GM23338 (cell line): ENCODE measurements around the gene IGSF9B. TPM values are rescaled to one million over a fixed set of nuclear protein-coding genes. Genes with fewer than 3 reads are reported as not detected.

Source experiments
- ATAC-seq: fragments of 200-7000 bp; cut with Tn5 transposase; 3 replicates; pipeline ENCODE4 v1.9.1; 2020
- DNase-seq: peaks from one replicate; pipeline ENCODE4 v3.0.0-alpha.2; 2015; ENCODE audit warnings: low spot score
- H2AFZ ChIP-seq: fragments of 200-600 bp; sonication (generic); 2 replicates; pipeline ENCODE4 v1.8.0; 2016; ENCODE audit warnings: antibody characterized with exemption, mild to moderate bottlenecking, moderate library complexity
- H3F3A ChIP-seq: fragments of 200-600 bp; sonication (generic); replicated peaks from 2 replicates; pipeline ENCODE4 v1.8.0; 2017; ENCODE audit warnings: antibody characterized with exemption, mixed run types, low read depth
- H3K27ac ChIP-seq: fragments of 200-600 bp; sonication (generic); 2 replicates; pipeline ENCODE4 v1.6.1; 2016; ENCODE audit warnings: low read depth
- H3K27me3 ChIP-seq: fragments of 200-600 bp; sonication (generic); 2 replicates; pipeline ENCODE4 v1.8.0; 2016; ENCODE audit warnings: mild to moderate bottlenecking, mixed run types, moderate library complexity; ENCODE audit not compliant: insufficient read depth
- H3K36me3 ChIP-seq: fragments of 200-600 bp; sonication (generic); 2 replicates; pipeline ENCODE4 v1.8.0; 2016; ENCODE audit warnings: mild to moderate bottlenecking; ENCODE audit not compliant: insufficient read depth
- H3K4me1 ChIP-seq: fragments of 200-600 bp; sonication (generic); 2 replicates; pipeline ENCODE4 v1.8.0; 2016; ENCODE audit warnings: mild to moderate bottlenecking, moderate library complexity; ENCODE audit not compliant: insufficient read depth
- H3K4me2 ChIP-seq: fragments of 200-600 bp; sonication (generic); 2 replicates; pipeline ENCODE4 v1.7.1; 2017; ENCODE audit warnings: mixed run types
- H3K4me3 ChIP-seq: fragments of 200-600 bp; sonication (generic); 2 replicates; pipeline ENCODE4 v1.6.1; 2016; ENCODE audit warnings: mixed run types
- H3K79me2 ChIP-seq: fragments of 200-600 bp; sonication (generic); replicated peaks from 2 replicates; pipeline ENCODE4 v1.8.0; 2017; ENCODE audit warnings: mild to moderate bottlenecking; ENCODE audit not compliant: insufficient read depth
- H3K9me2 ChIP-seq: fragments of 200-600 bp; sonication (generic); 2 replicates; pipeline ENCODE4 v1.8.0; 2017; ENCODE audit not compliant: insufficient read depth
- H4K20me1 ChIP-seq: fragments of 200-600 bp; sonication (generic); replicated peaks from 2 replicates; pipeline ENCODE4 v1.8.0; 2017; ENCODE audit warnings: mild to moderate bottlenecking; ENCODE audit not compliant: insufficient read depth
- H3K27ac Mint-ChIP-seq: 2 replicates; pipeline ENCODE4 v1.8.0; 2020; ENCODE audit warnings: inconsistent platforms, mild to moderate bottlenecking, moderate library complexity, mixed read lengths
- H3K27me3 Mint-ChIP-seq: 3 replicates; pipeline ENCODE4 v1.8.0; 2022; ENCODE audit warnings: low read depth, mild to moderate bottlenecking, moderate library complexity, mixed read lengths, inconsistent platforms; ENCODE audit not compliant: insufficient read depth, poor library complexity
- H3K36me3 Mint-ChIP-seq: 3 replicates; pipeline ENCODE4 v1.8.0; 2021; ENCODE audit warnings: low read depth, mild to moderate bottlenecking, inconsistent platforms, moderate library complexity, mixed read lengths
- H3K4me1 Mint-ChIP-seq: 3 replicates; pipeline ENCODE4 v1.8.0; 2020; ENCODE audit warnings: mild to moderate bottlenecking, inconsistent platforms, mixed read lengths
- H3K4me3 Mint-ChIP-seq: 3 replicates; pipeline ENCODE4 v1.8.0; 2021; ENCODE audit warnings: moderate library complexity, mild to moderate bottlenecking, inconsistent platforms, mixed read lengths
- H3K9me3 Mint-ChIP-seq: 3 replicates; pipeline ENCODE4 v1.8.0; 2020; ENCODE audit warnings: moderate library complexity, mild to moderate bottlenecking, inconsistent platforms, mixed read lengths
- CREB1 ChIP-seq: fragments of 250-450 bp; sonication (Bioruptor Pico); IDR thresholded peaks from 2 replicates; pipeline ENCODE4 v1.5.0; 2020; ENCODE audit warnings: low read depth, mild to moderate bottlenecking, moderate library complexity
- CTCF ChIP-seq, 2 experiments: fragments of 200-600 bp in 1 of 2; sonication (generic) in 1 of 2; conservative IDR thresholded peaks; 2 replicates each; pipeline versions ENCODE4 v1.5.1 to v1.6.1; 2016 to 2017; ENCODE audit warnings: antibody characterized with exemption in 2 of 2, low read depth in 2 of 2, mild to moderate bottlenecking in 2 of 2, moderate library complexity in 1 of 2
- ETS1 ChIP-seq: IDR thresholded peaks from 2 replicates; pipeline ENCODE4 v1.6.1; 2016; ENCODE audit warnings: antibody characterized with exemption
- EZH2 ChIP-seq: fragments of 200-600 bp; sonication (generic); IDR thresholded peaks from one replicate; pipeline ENCODE4 v1.8.0; 2017; ENCODE audit warnings: antibody characterized with exemption, mild to moderate bottlenecking, low read depth; ENCODE audit not compliant: unreplicated experiment
- EZH2phosphoT487 ChIP-seq: fragments of 200-600 bp; sonication (generic); IDR thresholded peaks from one replicate; pipeline ENCODE4 v1.8.1; 2018; ENCODE audit warnings: antibody characterized with exemption; ENCODE audit not compliant: unreplicated experiment
- JUNB ChIP-seq: IDR thresholded peaks from one replicate; pipeline ENCODE4 v1.6.1; 2016; ENCODE audit warnings: antibody characterized with exemption; ENCODE audit not compliant: unreplicated experiment
- NANOG ChIP-seq: IDR thresholded peaks from 2 replicates; pipeline ENCODE4 v1.6.1; 2016; ENCODE audit warnings: antibody characterized with exemption, borderline replicate concordance
- POLR2AphosphoS5 ChIP-seq: IDR thresholded peaks from 2 replicates; pipeline ENCODE4 v1.6.1; 2016; ENCODE audit warnings: antibody characterized with exemption, low read depth
- STAT1 ChIP-seq: IDR thresholded peaks from one replicate; pipeline ENCODE4 v1.6.1; 2016; ENCODE audit warnings: antibody characterized with exemption; ENCODE audit not compliant: unreplicated experiment
- ZNF114 ChIP-seq: fragments of 250-450 bp; sonication (Bioruptor Pico); IDR thresholded peaks from 2 replicates; pipeline ENCODE4 v1.5.0; 2020; ENCODE audit warnings: mild to moderate bottlenecking, moderate library complexity
- ZNF331 ChIP-seq: fragments of 250-450 bp; sonication (Bioruptor Pico); IDR thresholded peaks from 2 replicates; pipeline ENCODE4 v1.5.0; 2020; ENCODE audit warnings: low read depth, mild to moderate bottlenecking, moderate library complexity
- polyA plus RNA-seq: library from polyadenylated mRNA; unstranded; fragments of >200 nt; fragmentation: Nextera tagmentation; extraction: Ambion mirVana; gene quantifications from 2 replicates; pipeline ENCODE4 v1.2.1, GENCODE V29; 2016
- total RNA-seq: library from RNA; depleted of rRNA; stranded (reverse); fragments of >200 nt; shearing (Covaris generic); gene quantifications from 2 replicates; pipeline ENCODE4 v1.2.3, GENCODE V29; 2014
- TF ChIP-seq, protein P1 (sequence below): IDR thresholded peaks from one replicate; pipeline ENCODE4 v1.6.1; 2018; ENCODE audit warnings: antibody characterized with exemption; ENCODE audit not compliant: unreplicated experiment
- TF ChIP-seq, protein P2 (sequence below): fragments of 250-450 bp; sonication (Bioruptor Pico); IDR thresholded peaks from 2 replicates; pipeline ENCODE4 v1.5.0; 2020; ENCODE audit warnings: mild to moderate bottlenecking, moderate library complexity

Gene IGSF9B
- total and polyA plus RNA-seq, 2 experiments from 2014 or later = 8.7 to 51.2 TPM

- Histone ChIP-seq H3K9me2 (no peaks in the 10 kb centered on the region), H3K27ac (0 out of 2 replicates have a peak overlapping the region, but pooled peaks have one; percentile 14), H3K27me3 (no peaks in the 10 kb centered on the region), H3F3A (no peaks in the 10 kb centered on the region; the same call in 1 of the 2 replicates), H4K20me1 (peaks cover 29% of the 10 kb centered on the region), H3K36me3 (0 out of 2 replicates have a peak, but pooled peaks cover 2% of the 10 kb centered on the region), H3K79me2 (peaks cover 74% of the 10 kb centered on the region), H3K4me1 (peaks cover 71% of the 10 kb centered on the region), H3K4me3 (peak overlapping the region; percentile 38; the same call in 1 of the 2 replicates), H2AFZ (no peak overlapping the region), H3K4me2 (peak overlapping the region; percentile 75)
- H3K9me3 Mint-ChIP-seq = no peaks in the 10 kb centered on the region; the same call in 2 of the 3 replicates
- peaks cover 21% of the 10 kb centered on the region for H3K27me3 Mint-ChIP-seq
- DNase-seq (no peak), ATAC-seq (no peak)
- peaks cover 78% of the 10 kb centered on the region for H3K4me1 Mint-ChIP-seq
- peak overlapping the region; percentile 45 for H3K27ac Mint-ChIP-seq
- peak overlapping the region; percentile 55 for H3K4me3 Mint-ChIP-seq
- peaks cover 9% of the 10 kb centered on the region; the same call in 2 of the 3 replicates for H3K36me3 Mint-ChIP-seq
- TF ChIP-seq EZH2phosphoT487 (no peak), JUNB (no peak), CREB1 (CRISPR knock-in tag) (no peak), ETS1 (no peak), POLR2AphosphoS5 (no peak), STAT1 (no peak), ZNF114 (CRISPR knock-in tag) (no peak), ZNF331 (no peak), CTCF (conservative IDR thresholded peaks at IDR 0.05; ENCODE audit: low read depth in 2 of 2) (no peak), EZH2 (no peak), NANOG (no peak)
- TF ChIP-seq, protein P1, sequence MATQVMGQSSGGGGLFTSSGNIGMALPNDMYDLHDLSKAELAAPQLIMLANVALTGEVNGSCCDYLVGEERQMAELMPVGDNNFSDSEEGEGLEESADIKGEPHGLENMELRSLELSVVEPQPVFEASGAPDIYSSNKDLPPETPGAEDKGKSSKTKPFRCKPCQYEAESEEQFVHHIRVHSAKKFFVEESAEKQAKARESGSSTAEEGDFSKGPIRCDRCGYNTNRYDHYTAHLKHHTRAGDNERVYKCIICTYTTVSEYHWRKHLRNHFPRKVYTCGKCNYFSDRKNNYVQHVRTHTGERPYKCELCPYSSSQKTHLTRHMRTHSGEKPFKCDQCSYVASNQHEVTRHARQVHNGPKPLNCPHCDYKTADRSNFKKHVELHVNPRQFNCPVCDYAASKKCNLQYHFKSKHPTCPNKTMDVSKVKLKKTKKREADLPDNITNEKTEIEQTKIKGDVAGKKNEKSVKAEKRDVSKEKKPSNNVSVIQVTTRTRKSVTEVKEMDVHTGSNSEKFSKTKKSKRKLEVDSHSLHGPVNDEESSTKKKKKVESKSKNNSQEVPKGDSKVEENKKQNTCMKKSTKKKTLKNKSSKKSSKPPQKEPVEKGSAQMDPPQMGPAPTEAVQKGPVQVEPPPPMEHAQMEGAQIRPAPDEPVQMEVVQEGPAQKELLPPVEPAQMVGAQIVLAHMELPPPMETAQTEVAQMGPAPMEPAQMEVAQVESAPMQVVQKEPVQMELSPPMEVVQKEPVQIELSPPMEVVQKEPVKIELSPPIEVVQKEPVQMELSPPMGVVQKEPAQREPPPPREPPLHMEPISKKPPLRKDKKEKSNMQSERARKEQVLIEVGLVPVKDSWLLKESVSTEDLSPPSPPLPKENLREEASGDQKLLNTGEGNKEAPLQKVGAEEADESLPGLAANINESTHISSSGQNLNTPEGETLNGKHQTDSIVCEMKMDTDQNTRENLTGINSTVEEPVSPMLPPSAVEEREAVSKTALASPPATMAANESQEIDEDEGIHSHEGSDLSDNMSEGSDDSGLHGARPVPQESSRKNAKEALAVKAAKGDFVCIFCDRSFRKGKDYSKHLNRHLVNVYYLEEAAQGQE = no peak
- TF ChIP-seq, protein P2, sequence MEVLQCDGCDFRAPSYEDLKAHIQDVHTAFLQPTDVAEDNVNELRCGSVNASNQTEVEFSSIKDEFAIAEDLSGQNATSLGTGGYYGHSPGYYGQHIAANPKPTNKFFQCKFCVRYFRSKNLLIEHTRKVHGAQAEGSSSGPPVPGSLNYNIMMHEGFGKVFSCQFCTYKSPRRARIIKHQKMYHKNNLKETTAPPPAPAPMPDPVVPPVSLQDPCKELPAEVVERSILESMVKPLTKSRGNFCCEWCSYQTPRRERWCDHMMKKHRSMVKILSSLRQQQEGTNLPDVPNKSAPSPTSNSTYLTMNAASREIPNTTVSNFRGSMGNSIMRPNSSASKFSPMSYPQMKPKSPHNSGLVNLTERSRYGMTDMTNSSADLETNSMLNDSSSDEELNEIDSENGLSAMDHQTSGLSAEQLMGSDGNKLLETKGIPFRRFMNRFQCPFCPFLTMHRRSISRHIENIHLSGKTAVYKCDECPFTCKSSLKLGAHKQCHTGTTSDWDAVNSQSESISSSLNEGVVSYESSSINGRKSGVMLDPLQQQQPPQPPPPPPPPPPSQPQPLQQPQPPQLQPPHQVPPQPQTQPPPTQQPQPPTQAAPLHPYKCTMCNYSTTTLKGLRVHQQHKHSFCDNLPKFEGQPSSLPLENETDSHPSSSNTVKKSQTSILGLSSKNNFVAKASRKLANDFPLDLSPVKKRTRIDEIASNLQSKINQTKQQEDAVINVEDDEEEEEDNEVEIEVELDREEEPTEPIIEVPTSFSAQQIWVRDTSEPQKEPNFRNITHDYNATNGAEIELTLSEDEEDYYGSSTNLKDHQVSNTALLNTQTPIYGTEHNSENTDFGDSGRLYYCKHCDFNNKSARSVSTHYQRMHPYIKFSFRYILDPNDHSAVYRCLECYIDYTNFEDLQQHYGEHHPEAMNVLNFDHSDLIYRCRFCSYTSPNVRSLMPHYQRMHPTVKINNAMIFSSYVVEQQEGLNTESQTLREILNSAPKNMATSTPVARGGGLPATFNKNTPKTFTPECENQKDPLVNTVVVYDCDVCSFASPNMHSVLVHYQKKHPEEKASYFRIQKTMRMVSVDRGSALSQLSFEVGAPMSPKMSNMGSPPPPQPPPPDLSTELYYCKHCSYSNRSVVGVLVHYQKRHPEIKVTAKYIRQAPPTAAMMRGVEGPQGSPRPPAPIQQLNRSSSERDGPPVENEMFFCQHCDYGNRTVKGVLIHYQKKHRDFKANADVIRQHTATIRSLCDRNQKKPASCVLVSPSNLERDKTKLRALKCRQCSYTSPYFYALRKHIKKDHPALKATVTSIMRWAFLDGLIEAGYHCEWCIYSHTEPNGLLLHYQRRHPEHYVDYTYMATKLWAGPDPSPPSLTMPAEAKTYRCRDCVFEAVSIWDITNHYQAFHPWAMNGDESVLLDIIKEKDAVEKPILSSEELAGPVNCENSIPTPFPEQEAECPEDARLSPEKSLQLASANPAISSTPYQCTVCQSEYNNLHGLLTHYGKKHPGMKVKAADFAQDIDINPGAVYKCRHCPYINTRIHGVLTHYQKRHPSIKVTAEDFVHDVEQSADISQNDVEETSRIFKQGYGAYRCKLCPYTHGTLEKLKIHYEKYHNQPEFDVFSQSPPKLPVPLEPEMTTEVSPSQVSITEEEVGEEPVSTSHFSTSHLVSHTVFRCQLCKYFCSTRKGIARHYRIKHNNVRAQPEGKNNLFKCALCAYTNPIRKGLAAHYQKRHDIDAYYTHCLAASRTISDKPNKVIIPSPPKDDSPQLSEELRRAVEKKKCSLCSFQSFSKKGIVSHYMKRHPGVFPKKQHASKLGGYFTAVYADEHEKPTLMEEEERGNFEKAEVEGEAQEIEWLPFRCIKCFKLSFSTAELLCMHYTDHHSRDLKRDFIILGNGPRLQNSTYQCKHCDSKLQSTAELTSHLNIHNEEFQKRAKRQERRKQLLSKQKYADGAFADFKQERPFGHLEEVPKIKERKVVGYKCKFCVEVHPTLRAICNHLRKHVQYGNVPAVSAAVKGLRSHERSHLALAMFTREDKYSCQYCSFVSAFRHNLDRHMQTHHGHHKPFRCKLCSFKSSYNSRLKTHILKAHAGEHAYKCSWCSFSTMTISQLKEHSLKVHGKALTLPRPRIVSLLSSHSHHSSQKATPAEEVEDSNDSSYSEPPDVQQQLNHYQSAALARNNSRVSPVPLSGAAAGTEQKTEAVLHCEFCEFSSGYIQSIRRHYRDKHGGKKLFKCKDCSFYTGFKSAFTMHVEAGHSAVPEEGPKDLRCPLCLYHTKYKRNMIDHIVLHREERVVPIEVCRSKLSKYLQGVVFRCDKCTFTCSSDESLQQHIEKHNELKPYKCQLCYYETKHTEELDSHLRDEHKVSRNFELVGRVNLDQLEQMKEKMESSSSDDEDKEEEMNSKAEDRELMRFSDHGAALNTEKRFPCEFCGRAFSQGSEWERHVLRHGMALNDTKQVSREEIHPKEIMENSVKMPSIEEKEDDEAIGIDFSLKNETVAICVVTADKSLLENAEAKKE (CRISPR knock-in tag) = no peak
These were observed 8.1 kb downstream of the IGSF9B start for GRCh38 chr11:133948711-133949110.
